Right renal pelvis (tissue), 4 donors: ENCODE measurements around the gene PRKG1. TPM values are rescaled to one million over a fixed set of nuclear protein-coding genes. Genes with fewer than 3 reads are reported as not detected.
"Not testable (repeated sequence)": the region's sequence is repeated elsewhere in the genome, so short reads cannot be mapped to it uniquely, and the experiment has no call there.

ENCODE experiments used
- DNase-seq, 4 donors: peaks; one replicate each; pipeline ENCODE4 v3.0.0-alpha.2; 2013; ENCODE audit warnings: low read depth in 4 of 4, low spot score in 3 of 4, missing footprints in 1 of 4
- polyA plus RNA-seq, 4 donors: library from polyadenylated mRNA; unstranded; fragments of 120-200 nt; gene quantifications; one replicate each; pipeline ENCODE4 v1.2.1, GENCODE V29; 2013; ENCODE audit not compliant: insufficient read length in 4 of 4

PRKG1 gene
- polyA plus RNA-seq, 4 donors, result 13.3 to 16.0 (median 14.3) TPM

DNA sequence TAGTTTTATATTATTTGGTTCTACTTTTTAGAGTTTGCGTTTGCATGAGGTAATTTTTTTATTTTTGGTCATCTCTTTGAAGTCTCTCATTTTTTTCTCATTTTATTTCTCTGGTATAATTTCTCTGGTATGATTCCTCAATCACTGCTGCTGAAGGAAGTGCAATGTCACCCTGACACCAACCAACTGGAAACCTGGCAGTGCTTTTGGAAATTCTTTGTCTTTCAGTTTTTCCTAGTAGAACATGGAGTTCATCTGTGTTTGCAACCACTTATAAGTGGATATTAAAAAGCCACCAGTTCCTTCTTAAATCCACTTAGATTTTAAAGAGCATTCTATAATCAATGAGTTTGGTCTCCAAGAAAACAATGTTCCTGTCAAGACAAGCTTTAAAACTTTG lies 291.8 kb downstream of the PRKG1 start:
- no peak for DNase-seq

DNA sequence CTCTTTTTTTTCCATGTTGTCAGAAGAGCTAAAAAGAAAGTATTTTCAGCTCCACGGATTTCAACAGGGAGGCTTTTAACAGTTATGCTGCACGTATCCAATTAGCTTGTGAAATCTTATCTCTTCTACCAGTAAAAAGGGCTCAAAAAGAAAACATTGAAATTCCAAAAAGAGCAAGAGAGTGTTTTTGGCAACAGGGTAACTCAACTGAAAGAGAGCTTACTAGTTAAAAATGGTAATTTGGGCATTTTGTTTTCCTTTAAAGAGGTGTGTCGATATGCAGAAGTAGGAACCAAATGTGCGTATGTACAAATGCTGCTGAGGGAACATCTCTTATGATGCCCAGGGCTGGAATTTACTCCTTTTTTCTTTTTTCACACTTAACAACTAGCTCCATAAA lies 292.8 kb downstream of the PRKG1 start:
- DNase-seq, result no peak

DNA sequence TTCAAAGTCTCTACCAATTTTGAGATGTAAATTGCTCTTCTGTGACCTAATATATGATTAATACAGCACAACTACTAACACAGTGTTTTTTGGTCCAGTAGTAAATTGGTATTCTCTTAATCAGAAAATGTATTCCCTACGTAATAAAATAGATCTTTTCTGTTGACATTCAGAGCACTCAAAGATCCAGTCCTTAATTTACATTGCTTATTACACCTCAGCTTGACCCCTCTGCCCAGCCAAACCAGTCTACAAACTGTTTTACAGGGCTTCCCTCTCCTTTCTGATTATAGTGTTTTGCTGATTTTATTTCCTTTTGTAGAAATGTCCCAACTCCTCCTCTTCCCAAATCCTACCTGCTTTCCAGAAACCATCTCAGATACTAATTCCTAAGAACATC lies 293.4 kb downstream of the PRKG1 start:
- no peak for DNase-seq

DNA sequence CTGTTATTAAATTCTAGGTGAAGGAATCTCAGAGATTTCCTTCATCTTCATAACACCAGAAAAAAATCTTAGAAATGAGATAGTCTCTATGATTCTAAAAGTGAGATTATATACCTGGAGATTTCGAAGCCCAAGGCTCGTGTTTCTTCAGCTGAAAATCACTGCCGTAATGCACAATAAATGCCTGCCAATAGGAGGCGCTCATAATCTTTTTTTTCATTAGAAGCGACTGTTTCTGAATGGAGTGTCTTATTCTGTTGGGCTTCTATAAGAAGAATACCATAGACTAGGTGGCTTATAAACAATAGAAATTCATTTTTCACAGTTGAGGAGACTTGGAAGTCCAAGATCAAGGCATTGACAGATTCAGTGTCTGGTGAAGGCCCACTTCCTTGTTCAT lies 294.7 kb downstream of the PRKG1 start:
- no peak for DNase-seq

DNA sequence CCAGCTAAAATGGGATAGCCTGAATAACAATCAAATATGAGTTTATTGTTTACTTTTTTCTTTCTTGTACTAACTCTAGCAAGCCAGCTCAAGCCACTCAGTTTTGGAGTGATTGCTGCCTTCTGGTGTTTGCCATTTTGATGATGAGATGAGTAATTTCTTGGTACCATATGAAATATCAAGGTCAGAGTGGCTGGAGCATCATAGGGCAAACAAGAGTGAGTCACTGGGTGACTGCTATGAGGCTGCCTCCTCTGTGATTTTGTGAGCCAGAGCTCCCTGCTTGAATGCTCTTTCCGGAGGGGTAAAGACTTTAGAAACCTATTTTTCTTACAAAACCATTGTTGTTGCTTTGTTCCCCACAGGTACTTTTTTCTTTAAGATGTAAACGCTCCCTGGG lies 295.6 kb downstream of the PRKG1 start:
- DNase-seq, result no peak

DNA sequence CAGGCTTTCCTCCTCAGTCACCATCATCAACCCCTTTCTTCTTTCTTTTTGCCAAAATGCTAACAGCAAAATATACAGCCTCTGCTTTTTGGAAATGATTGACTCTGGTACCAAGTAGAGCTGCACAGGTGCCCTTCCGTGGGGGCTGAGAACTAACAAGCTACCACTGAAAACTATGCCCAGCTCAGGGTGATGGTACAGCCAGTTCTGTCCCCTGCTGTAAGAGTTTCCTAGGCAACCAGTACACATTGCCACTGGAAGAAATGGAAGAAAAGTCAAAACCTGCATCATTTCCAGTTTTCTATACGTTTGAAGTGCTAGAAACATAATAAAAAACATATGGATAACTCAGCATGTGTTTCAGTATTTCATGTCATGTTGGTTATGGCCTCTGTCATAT lies 297.5 kb downstream of the PRKG1 start:
- DNase-seq, result no peak

DNA sequence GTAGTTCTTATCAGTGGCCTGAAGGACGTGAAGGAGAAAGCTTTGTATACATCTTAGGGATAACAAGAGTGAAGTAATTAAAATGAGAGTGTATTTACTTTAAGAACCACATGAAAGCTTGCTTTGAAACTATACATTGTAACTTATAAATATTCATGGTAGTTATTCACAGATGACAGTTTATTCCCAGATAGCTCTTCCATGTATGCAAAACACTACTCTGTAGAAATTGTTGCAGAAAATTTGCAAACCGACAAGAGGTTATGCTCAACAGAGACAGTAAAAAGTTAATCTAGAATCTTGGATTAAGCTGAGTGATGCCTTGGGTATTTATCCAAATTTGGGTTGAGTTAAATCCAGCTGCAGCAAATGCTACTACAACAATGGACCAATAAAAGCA lies 301.5 kb downstream of the PRKG1 start:
- DNase-seq, result no peak

DNA sequence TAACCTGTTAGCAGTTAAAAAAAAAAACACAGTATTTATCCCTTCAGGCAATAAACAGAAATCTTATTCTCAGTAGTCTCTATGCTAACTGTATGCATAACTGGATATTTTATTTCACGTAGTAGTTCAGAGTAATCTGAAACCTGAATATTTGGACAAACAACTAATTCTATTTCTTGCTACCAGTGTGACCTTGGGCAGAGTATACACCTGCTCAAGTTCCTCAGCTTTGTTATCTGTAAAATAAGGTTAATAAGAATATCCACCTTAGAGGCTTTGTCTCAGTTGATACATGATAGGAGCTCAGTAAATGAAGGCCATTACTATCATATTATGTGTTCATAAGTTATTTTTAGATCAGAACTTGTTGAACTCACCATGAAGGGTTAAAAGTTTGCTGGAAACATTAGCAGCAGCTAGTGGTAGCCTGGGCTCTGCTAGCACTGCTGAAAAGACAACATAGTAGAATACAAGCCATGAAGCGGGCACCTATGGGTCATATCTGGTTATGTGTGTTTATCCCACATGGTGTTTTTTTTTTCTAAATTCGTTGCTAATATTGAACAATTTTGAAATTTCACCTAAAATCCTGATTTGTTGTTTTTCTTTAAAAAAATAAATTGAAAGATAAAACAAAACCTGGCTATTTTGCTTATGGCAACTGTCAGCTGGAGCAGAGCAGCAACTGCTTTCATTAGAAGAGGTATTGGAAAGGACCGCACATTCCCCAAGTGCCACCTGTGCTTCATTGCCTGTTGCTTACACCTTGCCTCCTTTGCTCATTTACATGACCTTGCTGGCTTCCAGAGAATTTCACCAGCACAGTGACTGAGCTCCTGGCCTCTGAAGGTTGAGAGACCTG lies 303.0 kb downstream of the PRKG1 start:
- no peak for DNase-seq

DNA sequence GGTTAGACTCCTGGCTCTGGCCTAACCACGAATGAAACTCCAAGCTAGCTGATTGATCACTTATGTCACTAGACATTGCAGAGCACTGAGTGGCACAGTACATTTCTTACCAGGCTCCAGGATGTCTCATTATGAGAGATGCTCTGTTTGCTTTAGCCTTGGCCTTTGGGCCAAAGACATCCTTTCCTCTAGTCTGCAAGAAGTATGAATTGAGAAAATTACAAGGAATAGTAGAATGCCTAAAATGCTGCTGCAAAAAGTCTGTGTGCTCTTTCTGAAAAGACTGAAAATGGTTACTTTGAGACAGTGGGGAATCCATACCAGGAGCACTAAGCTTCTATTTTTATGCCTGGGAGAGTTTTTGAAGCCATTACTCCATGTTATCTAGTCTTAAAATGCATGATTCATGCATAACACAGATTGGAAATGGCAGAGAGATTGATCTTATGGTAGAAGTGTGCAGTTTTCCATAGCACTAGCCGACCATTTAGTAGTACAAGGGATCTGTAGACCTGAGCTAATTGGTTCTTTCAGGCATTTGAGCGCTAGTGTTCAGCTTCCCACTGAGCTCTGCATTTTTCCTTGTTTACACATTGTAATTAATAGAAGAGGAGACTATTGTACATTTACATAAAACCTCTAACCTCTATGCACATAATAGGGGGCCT lies 303.8 kb downstream of the PRKG1 start:
- no peak for DNase-seq

DNA sequence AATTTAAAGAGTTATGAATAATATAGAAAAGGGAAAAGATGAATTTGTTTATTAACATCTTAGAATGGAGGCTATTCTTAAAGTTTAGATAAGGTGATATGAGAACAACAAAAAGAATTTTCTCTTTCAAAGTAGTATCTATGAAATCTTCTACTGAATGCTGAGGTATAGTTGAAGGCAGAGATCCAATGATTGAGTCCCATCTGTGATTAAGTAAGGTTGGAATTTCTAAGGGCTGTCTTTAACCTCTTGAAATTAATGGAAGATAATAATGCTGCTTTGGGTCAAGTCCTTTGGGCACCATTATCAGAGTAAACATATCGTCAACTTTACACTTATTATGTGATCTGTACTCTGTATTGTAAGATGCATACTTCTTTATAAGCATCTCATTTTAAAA lies 307.9 kb downstream of the PRKG1 start:
- no peak for DNase-seq

DNA sequence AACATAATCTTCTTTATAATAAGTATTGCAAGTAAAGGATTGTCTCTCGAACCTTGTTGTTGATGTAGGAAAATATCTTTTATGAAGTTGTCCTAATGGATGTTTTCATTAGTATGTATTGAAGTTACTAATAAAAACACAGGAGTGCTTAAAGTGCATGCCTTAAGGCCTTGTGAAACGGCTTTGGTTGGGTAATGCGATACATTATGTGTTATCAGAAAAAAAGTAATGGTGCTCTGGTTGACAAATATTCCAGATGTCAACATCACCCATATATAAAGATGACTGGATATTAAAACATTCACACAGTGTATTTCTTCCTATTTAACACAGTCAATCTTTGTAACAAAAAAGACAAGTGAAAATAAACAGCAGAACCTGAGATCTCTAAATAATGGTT lies 310.7 kb downstream of the PRKG1 start:
- DNase-seq, result no peak

DNA sequence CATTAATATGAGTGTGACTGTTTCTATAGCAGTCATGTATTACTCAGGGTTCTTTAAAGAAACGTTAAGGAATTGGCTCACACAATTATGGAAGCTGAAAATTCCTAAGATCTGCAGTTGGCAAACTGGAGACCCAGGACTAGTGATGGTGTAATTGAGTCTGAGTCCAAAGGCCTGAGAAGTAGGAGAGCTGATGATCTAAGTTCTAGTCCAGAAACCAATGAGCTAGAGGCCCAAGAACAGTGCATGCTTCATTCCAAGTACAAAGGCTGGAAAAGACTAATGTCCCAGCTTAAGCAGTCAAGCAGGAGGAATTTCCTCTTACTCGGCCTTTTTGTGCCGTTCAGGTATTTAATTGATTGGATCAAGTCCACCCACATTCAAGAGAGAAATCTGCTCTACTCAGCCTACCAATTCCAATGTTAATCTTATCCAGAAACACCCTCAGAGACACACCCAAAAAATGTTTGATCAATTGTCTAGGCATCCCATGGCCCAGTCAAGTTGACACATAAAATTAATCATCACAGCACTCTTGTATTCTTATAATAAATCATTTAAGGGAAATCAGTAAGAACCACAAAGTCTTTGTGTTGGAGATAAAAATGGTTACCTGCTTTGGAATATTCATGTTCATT lies 312.1 kb downstream of the PRKG1 start:
- no peak for DNase-seq

DNA sequence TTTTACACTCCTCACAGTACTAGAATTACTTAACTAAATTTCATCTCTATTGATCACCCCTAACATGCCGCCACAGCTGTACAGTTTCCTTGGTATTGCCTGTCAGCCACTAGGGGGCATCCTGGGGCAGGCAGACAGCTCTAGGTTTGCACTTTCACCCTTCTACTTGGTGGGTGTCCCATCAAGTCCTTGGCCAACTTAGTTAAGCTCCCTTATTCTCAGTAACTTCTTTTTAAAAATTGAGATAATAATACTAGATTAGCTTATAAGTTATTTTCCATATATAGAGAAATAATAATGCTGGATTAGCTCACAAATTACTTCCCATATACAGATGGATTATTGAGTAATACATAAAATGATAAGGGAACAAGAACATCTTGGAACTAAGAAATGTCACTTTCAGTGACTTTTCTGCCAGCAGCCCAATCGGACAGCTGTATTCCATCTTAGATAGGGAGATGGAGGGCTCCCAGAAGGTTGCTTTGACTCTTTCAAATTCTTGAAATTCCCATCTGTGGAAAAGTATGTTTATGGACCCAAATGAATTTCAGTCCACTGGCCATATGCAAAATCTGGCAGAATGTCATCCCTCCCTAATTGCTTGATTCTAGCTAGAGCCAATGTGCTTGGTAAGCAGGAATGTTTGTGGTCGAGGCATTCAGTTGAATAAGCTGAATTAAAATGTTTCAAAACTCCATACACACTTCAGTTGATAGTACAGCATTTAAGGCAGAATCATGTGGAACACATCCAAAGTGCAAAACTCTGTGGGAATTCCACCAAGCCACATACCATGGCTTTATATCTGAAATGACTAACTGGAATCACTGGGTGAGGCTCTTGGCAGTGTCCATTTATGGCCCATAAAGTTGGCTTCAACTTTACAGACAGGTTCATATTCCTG lies 315.4 kb downstream of the PRKG1 start:
- no peak for DNase-seq

DNA sequence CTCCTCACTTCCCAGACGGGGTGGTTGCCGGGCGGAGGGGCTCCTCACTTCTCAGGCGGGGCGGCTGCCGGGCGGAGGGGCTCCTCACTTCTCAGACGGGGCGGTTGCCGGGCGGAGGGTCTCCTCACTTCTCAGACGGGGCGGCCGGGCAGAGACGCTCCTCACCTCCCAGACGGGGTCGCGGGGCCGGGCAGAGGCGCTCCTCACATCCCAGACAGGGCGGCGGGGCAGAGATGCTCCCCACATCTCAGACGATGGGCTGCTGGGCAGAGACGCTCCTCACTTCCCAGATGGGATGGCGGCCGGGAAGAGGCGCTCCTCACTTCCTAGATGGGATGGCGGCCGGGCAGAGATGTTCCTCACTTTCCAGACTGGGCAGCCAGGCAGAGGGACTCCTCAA lies 318.7 kb downstream of the PRKG1 start:
- not testable (repeated sequence) for DNase-seq

DNA sequence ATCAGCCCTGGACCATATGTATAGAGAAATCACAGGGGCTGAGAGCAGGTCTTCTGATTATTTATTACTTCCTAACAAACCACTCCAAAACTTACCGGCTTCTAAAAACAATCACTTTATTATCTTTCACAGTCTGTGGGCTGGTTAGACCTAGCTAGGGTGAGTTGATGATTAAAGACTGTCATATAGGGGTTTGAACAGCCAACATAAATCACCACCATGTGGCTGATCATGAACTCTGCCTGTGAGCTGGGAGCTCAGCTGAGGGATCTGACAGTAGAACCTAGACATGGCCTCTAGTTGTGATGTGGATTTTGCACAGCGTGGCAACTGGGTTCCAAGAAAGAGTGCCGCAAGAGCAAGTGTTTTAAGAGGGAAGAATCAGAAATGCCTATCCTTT lies 319.8 kb downstream of the PRKG1 start:
- no peak for DNase-seq

DNA sequence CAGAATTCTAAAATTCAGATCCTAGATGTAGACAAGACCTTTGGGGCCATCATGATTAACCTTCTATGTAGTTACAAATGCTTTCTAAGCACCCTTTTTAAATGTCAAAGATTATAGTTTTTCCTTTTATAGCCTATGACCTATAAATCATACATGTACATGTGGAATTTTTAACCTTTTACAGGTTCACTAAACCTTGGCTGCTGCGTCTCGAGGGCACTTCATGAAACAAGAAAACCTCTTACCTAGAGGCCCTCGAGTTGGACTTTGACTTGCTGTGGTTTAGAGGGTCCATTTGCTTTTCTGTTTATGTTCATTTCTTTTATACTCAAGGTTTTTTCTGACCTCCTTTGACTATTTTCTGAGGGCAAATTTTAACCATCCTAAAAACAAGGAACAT lies 323.0 kb downstream of the PRKG1 start:
- no peak for DNase-seq

DNA sequence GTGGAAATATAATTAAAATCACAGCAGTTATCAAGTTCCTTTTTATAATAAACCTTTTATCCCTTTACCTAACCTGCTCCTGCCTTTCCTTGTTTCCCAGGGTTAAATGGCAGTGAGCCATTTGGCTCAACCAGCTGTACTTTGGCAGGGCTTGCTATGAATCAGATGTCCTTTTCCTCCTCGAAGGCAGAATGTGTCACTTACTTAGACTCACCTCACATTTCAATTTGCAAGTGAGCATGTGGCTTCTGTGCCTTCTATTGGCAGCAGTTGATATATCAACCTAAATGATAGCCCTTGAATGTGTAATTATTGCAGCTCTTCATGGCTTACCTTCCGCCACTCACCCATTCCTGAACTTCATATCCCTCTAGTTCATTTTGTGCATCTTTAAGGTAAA lies 323.4 kb downstream of the PRKG1 start:
- DNase-seq, result no peak

DNA sequence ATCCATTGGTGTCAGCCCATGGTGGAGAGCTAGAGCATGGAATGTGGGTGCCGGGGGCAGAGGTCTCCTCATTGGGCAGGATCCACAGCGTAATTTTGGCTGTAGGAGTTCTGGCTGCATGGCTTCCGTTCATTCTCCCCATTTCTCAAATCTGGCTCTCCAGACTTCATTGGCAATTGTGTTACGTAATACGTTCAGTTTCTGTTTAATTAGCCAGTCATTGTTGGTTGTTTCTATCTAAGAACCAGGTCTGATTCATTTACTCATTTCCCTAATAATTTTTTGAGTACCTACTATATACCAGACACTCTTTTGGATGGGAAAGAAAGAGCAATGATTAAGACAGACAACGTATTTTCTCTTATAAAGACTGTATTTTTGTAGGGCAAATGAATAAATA lies 325.6 kb downstream of the PRKG1 start:
- no peak for DNase-seq

DNA sequence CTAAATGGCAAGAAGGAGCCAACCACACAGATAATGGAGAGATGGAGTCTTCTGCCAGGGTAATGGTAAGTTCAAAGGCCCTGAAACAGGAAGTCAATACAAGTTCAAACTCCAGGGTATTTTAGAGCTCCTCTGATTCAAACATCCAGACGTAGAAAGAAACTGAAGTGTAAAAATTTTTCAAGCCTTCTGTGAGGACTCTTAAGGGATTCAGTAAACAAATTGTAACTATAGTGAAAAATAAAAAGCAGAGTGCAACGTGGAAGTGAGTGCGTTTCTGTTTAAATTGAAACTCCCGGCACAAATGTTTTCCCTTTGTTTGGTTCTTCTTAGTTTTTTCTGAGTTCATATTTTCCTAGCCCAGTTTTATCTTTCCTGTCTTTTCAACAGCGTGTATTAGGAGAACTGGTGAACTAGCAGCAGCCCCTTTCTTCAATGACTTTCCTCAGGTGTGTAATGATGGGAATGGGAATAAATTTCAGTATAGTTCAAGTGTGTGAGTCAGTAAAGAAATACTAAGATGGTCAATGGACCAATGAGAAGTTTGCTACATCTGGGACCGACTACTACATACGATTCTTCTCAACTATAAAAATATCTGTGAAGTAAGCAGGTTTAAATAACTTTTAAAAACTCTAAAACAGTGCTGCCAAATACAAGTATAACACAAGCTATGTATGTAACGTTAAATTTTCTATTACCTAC lies 326.3 kb downstream of the PRKG1 start:
- no peak for DNase-seq

DNA sequence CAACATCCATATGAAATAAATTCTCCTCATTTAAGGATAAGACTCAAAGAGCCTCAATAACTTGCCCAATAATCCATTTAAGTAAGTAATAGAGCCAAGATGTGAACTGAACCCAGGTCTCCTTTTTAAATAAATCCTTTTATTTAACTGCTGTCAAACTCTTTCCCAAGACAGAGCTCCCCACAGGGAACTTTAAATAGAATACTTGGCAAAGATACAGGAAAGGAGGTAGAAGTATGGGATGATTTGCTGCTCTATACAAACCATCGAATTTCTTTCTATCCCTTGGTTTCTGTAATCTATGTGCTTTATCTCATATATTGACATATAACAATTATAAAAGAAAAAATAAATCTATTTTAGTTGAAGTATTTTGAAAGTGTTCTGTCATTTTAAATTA lies 329.2 kb downstream of the PRKG1 start:
- DNase-seq, result no peak
